ENCODE data around the gene TLE2. TPM values are rescaled to one million over a fixed set of nuclear protein-coding genes. Genes with fewer than 3 reads are reported as not detected.

Gene TLE2
- total RNA-seq, 1 experiment from 2014 or later, result 35.6 TPM

GRCh38 chr19:3056417-3057088, 27.5 kb upstream of the TLE2 start:
- intact Hi-C loops (cut with micrococcal nuclease), result no loop called here
- Histone ChIP-seq H3K9me3 (ENCODE audit: control insufficient read depth in 1 of 2, insufficient read depth in 1 of 2, low read depth in 1 of 2, low read length in 2 of 2) (no peaks in the 10 kb centered on the region), H3K4me1 (ENCODE audit: control insufficient read depth in 1 of 2, insufficient read depth in 2 of 2, low read length in 2 of 2) (peaks cover 28 to 51% of the 10 kb centered on the region in 2 experiments), H3K79me2 (ENCODE audit: insufficient read depth, low read length) (peaks cover 40% of the 10 kb centered on the region), H3K4me2 (ENCODE audit: low read length) (peak overlapping the region; percentile 75), H4K20me1 (ENCODE audit: insufficient read depth) (no peaks in the 10 kb centered on the region), H3K9me2 (ENCODE audit: insufficient read depth) (no peaks in the 10 kb centered on the region), H3K27me3 (ENCODE audit: insufficient read depth, low read length) (no peaks in the 10 kb centered on the region), H2AFZ (ENCODE audit: low read depth, low read length, poor library complexity, severe bottlenecking) (no peak overlapping the region), H3K4me3 (replicated peaks in 1 of 2; ENCODE audit: low read depth in 1 of 2, low read length in 2 of 2) (no peak overlapping the region), H3K27ac (ENCODE audit: low read depth, low read length) (peak overlapping the region; percentile 56), H3K36me3 (ENCODE audit: control insufficient read depth in 1 of 2, insufficient read depth in 2 of 2, low read length in 2 of 2) (peaks cover 17 to 21% of the 10 kb centered on the region in 2 experiments), H3K9ac (ENCODE audit: low read length) (no peak overlapping the region; the same call in 1 of the 2 replicates)
- BruUV-seq (replicated peaks), result no TSS peak
- ChIA-PET CTCF (interaction anchor here (0.7 kb wide), 1 partner anchor 47 kb away, joined by 3 read pairs; no protein-coding TSS in a partner anchor), POLR2A (no interaction called here), RAD21 (ENCODE audit: low non-redundant PET in 1 of 2, low total read pairs in 2 of 2, uncharacterized antibody in 2 of 2, unreplicated experiment in 2 of 2) (interaction anchor here in 1 of 2 experiments (0.7 kb wide), 1 partner anchor 9 kb away, joined by 7 read pairs; no protein-coding TSS in a partner anchor)
- ATAC-seq, result no peak
- TF ChIP-seq ELF1 (IDR thresholded peaks at IDR 0.05; ENCODE audit: borderline replicate concordance, low read depth) (no peak), ZBTB33 (IDR thresholded peaks at IDR 0.05; ENCODE audit: extremely low read depth, insufficient replicate concordance, low read length) (no peak), POLR2AphosphoS5 (IDR thresholded peaks at IDR 0.05; ENCODE audit: low read depth, low read length) (0 out of 2 replicates have a peak, but pooled peaks have one; percentile 4)
- no peak for DNase-seq (ENCODE audit: low read depth, low spot score)

Data from HCT116 (cell line).